LNCaP clone FGC (cell line): ENCODE measurements around the gene NGFR.

ENCODE experiments used
- DNase-seq: peaks from one replicate; pipeline ENCODE4 v3.0.0-alpha.2; 2011; ENCODE audit warnings: low read depth
- H3K4me3 ChIP-seq: 2 replicates; pipeline ENCODE4 v1.5.1; 2011; ENCODE audit warnings: mild to moderate bottlenecking, low read depth, low read length, control low read depth
- CTCF ChIP-seq: IDR thresholded peaks from 2 replicates; pipeline ENCODE4 v1.5.1; 2012; ENCODE audit warnings: mild to moderate bottlenecking; ENCODE audit not compliant: control insufficient read depth, insufficient read depth; ENCODE audit errors: extremely low read depth

NGFR gene

GRCh38 chr17:49523196-49523595 is 28.1 kb downstream of the NGFR start:
- no peak overlapping the region for H3K4me3 ChIP-seq
- no peak for DNase-seq
- no peak for TF ChIP-seq CTCF

GRCh38 chr17:49523706-49524472 is 28.8 kb downstream of the NGFR start:
- no peak overlapping the region for H3K4me3 ChIP-seq
- no peak for DNase-seq
- no peak for TF ChIP-seq CTCF

- no peak for TF ChIP-seq CTCF
- no peak for DNase-seq
- no peak overlapping the region for H3K4me3 ChIP-seq
These were observed 29.6 kb downstream of the NGFR start for GRCh38 chr17:49524473-49525359.

GRCh38 chr17:49525831-49526741 is 31.0 kb downstream of the NGFR start:
- no peak for TF ChIP-seq CTCF
- H3K4me3 ChIP-seq, result no peak overlapping the region

GRCh38 chr17:49527927-49528651 is 33.0 kb downstream of the NGFR start:
- TF ChIP-seq CTCF, result no peak
- H3K4me3 ChIP-seq, result no peak overlapping the region
- DNase-seq, result no peak

More at GRCh38 chr17:49525831-49526741, 31.0 kb downstream of the NGFR start:
- no peak for DNase-seq

GRCh38 chr17:49528966-49529365 is 33.9 kb downstream of the NGFR start:
- H3K4me3 ChIP-seq, result no peak overlapping the region
- no peak for TF ChIP-seq CTCF
- no peak for DNase-seq
